ENCODE data around the gene COL6A5. TPM values are rescaled to one million over a fixed set of nuclear protein-coding genes. Genes with fewer than 3 reads are reported as not detected.

COL6A5 gene
- 0.11 and 0.32 TPM in 2 replicates for total RNA-seq (2021)
- Bru-seq, nascent RNA, result percentile 17 among the genes with signal in this experiment
- percentile 11 among the genes with signal in this experiment for BruChase-seq, experiment 1, labeled RNA remaining after a 2-hour chase
- percentile 20 among the genes with signal in this experiment for BruChase-seq, experiment 2, labeled RNA remaining after a 6-hour chase
- long read RNA-seq, result 0 reads

- POLR2A ChIA-PET (ENCODE audit: low non-redundant PET), result interaction anchor here (0.6 kb wide), 1 partner anchor 161 kb away, joined by 5 read pairs; no protein-coding TSS in a partner anchor
Measured at GRCh38 chr3:130345487-130346079, at the start of gene COL6A5. Gene COL6A5 (plus strand): TSS chr3:130345672. CDS start chr3:130373639, 27,967 bp downstream.

GRCh38 chr3:130299531-130299930, 45.9 kb upstream of the COL6A5 start:
- no peak for DNase-seq (ENCODE audit: low spot score)
- no TSS peak for BruUV-seq (replicated peaks)
- ChIA-PET CTCF (no interaction called here), POLR2A (ENCODE audit: low non-redundant PET) (no interaction called here)
- H3K36me3 ChIP-seq (ENCODE audit: insufficient read depth, low read length, poor library complexity, severe bottlenecking), result no peaks in the 10 kb centered on the region
- no peak overlapping the region for H3K27ac ChIP-seq (ENCODE audit: low read depth, low read length, poor library complexity, severe bottlenecking)
- H3K9me3 ChIP-seq (ENCODE audit: low read depth, low read length, poor library complexity, severe bottlenecking), result no peaks in the 10 kb centered on the region
- no peaks in the 10 kb centered on the region for H3K27me3 ChIP-seq (replicated peaks; ENCODE audit: insufficient read depth, low read depth, low read length, poor library complexity)
- no peaks in the 10 kb centered on the region for H3K4me1 ChIP-seq (ENCODE audit: insufficient read depth, low read length, poor library complexity, severe bottlenecking)
- TF ChIP-seq EZH2 (IDR thresholded peaks at IDR 0.05; ENCODE audit: borderline replicate concordance, low read depth, low read length, poor library complexity, severe bottlenecking), result no peak
- no peak overlapping the region for H3K4me3 ChIP-seq (ENCODE audit: low read depth, low read length, poor library complexity, severe bottlenecking)
- intact Hi-C loops (cut with micrococcal nuclease; ENCODE audit: unreplicated experiment), result no loop called here

More at GRCh38 chr3:130345487-130346079, at the start of gene COL6A5:
- Histone ChIP-seq H3K36me3 (ENCODE audit: insufficient read depth, low read length, poor library complexity, severe bottlenecking) (no peaks in the 10 kb centered on the region), H3K9me3 (ENCODE audit: low read depth, low read length, poor library complexity, severe bottlenecking) (no peaks in the 10 kb centered on the region), H3K27me3 (replicated peaks; ENCODE audit: insufficient read depth, low read depth, low read length, poor library complexity) (peaks cover 39% of the 10 kb centered on the region), H3K4me3 (ENCODE audit: low read depth, low read length, poor library complexity, severe bottlenecking) (no peak within 1 kb of the TSS), H3K4me1 (ENCODE audit: insufficient read depth, low read length, poor library complexity, severe bottlenecking) (no peaks in the 10 kb centered on the region), H3K27ac (ENCODE audit: low read depth, low read length, poor library complexity, severe bottlenecking) (no peak within 1 kb of the TSS)
- BruUV-seq (replicated peaks), result no TSS peak
- peak; percentile 12 for DNase-seq (ENCODE audit: low spot score)
- CTCF ChIA-PET, result no interaction called here
- intact Hi-C loops (cut with micrococcal nuclease; ENCODE audit: unreplicated experiment), result no loop called here
- TF ChIP-seq CTCF (conservative IDR thresholded peaks at IDR 0.05; ENCODE audit: low read depth, low read length) (no peak), EZH2 (IDR thresholded peaks at IDR 0.05; ENCODE audit: borderline replicate concordance, low read depth, low read length, poor library complexity, severe bottlenecking) (no peak)

- no peak for DNase-seq (ENCODE audit: low spot score)
- Histone ChIP-seq H3K27ac (ENCODE audit: low read depth, low read length, poor library complexity, severe bottlenecking) (no peak overlapping the region), H3K27me3 (replicated peaks; ENCODE audit: insufficient read depth, low read depth, low read length, poor library complexity) (no peaks in the 10 kb centered on the region), H3K9me3 (ENCODE audit: low read depth, low read length, poor library complexity, severe bottlenecking) (no peaks in the 10 kb centered on the region), H3K4me1 (ENCODE audit: insufficient read depth, low read length, poor library complexity, severe bottlenecking) (no peaks in the 10 kb centered on the region), H3K36me3 (ENCODE audit: insufficient read depth, low read length, poor library complexity, severe bottlenecking) (no peaks in the 10 kb centered on the region), H3K4me3 (ENCODE audit: low read depth, low read length, poor library complexity, severe bottlenecking) (no peak overlapping the region)
- TF ChIP-seq CTCF (conservative IDR thresholded peaks at IDR 0.05; ENCODE audit: low read depth, low read length) (no peak), EZH2 (IDR thresholded peaks at IDR 0.05; ENCODE audit: borderline replicate concordance, low read depth, low read length, poor library complexity, severe bottlenecking) (no peak)
- CTCF ChIA-PET, result no interaction called here
- intact Hi-C loops (cut with micrococcal nuclease; ENCODE audit: unreplicated experiment), result no loop called here
- POLR2A ChIA-PET (ENCODE audit: low non-redundant PET), result no interaction called here
- BruUV-seq (replicated peaks), result no TSS peak
Measured at GRCh38 chr3:130300888-130301287, 44.6 kb upstream of the COL6A5 start.

Measured in A673 (cell line).